HepG2 (cell line): ENCODE measurements around the gene DLEC1. TPM values are rescaled to one million over a fixed set of nuclear protein-coding genes. Genes with fewer than 3 reads are reported as not detected.

Source experiments
- ATF7-NPFF ChIP-seq: sonication (generic); formaldehyde crosslinking; IDR thresholded peaks from 2 replicates; pipeline ENCODE4 v1.8.1; 2023; ENCODE audit warnings: mild to moderate bottlenecking, low read depth, missing genetic modification reagents, moderate library complexity
- HDAC2 ChIP-seq: sonication (generic); formaldehyde crosslinking; IDR thresholded peaks from 2 replicates; pipeline ENCODE4 v1.4.0; 2020; ENCODE audit warnings: missing genetic modification reagents
- KIAA2018 ChIP-seq: sonication (generic); formaldehyde crosslinking; IDR thresholded peaks from 2 replicates; pipeline ENCODE4 v1.5.0; 2020; ENCODE audit warnings: mild to moderate bottlenecking, missing genetic modification reagents, borderline replicate concordance
- TSC22D2 ChIP-seq: sonication (generic); formaldehyde crosslinking; IDR thresholded peaks from 2 replicates; pipeline ENCODE4 v1.5.1; 2020; ENCODE audit warnings: missing genetic modification reagents, mild to moderate bottlenecking, borderline replicate concordance
- ZBTB38 ChIP-seq: sonication (generic); formaldehyde crosslinking; IDR thresholded peaks from 2 replicates; pipeline ENCODE4 v1.5.1; 2020; ENCODE audit warnings: mild to moderate bottlenecking, missing genetic modification reagents
- ZNF468 ChIP-seq: sonication (generic); formaldehyde crosslinking; IDR thresholded peaks from 2 replicates; pipeline ENCODE4 v1.8.0; 2022; ENCODE audit warnings: mild to moderate bottlenecking, moderate library complexity, missing genetic modification reagents
- ZNF710 ChIP-seq: sonication (generic); formaldehyde crosslinking; IDR thresholded peaks from 2 replicates; pipeline ENCODE4 v1.5.0; 2020; ENCODE audit warnings: mild to moderate bottlenecking, missing genetic modification reagents, borderline replicate concordance
- ZNF75D ChIP-seq: sonication (generic); formaldehyde crosslinking; IDR thresholded peaks from 2 replicates; pipeline ENCODE4 v1.8.1; 2023; ENCODE audit warnings: missing genetic modification reagents, mild to moderate bottlenecking, borderline replicate concordance
- polyA plus RNA-seq, 8 experiments: library from polyadenylated mRNA; depleted of rRNA in 3 of 8; stranded (reverse) in 7 of 8; unstranded in 1 of 8; fragments of >200 nt; fragmentation: Illumina TruSeq in 4 of 8; extraction: Trizol in 4 of 8; gene quantifications; 2 replicates each; pipeline versions ENCODE4 v1.2.1 to v1.2.3, GENCODE V29; 2011 to 2016; ENCODE audit warnings: low read depth in 4 of 8, missing spikeins in 1 of 8, mixed read lengths in 1 of 8; ENCODE audit not compliant: insufficient read depth in 1 of 8
- total RNA-seq, 5 experiments: library from RNA; depleted of rRNA; stranded (reverse); fragments of >200 nt; fragmentation: Illumina TruSeq; extraction: Trizol; gene quantifications; 2 replicates each; pipeline ENCODE4 v1.2.3, GENCODE V29; 2016; ENCODE audit warnings: low read depth in 1 of 5

The DLEC1 gene
- total and polyA plus RNA-seq, 2 of the 13 experiments (the other 11 are each of a cell fraction or from before 2014, with no cell fraction given): 0.09 TPM; not detected in 1

GRCh38 chr3:38004415-38005075, 34.5 kb upstream of the DLEC1 start (continued):
- TF ChIP-seq ZNF710 (CRISPR knock-in tag) (0 out of 2 replicates have a peak, but pooled peaks have one; percentile 50), KIAA2018 (no peak), ATF7-NPFF (CRISPR knock-in tag) (no peak), ZBTB38 (peak; percentile 35; the same call in 1 of the 2 replicates), ZNF468 (CRISPR knock-in tag) (no peak; the same call in 1 of the 2 replicates), HDAC2 (CRISPR knock-in tag) (peak; percentile 75; the same call in 1 of the 2 replicates), ZNF75D (CRISPR knock-in tag) (no peak), TSC22D2 (no peak)
